HEK293T (cell line): ENCODE measurements around the gene P2RX2.

Experiments used
- BHLHE40 ChIP-seq: fragments of 450-650 bp; IDR thresholded peaks from 2 replicates; pipeline ENCODE4 v1.6.1; 2016; ENCODE audit warnings: mild to moderate bottlenecking, moderate library complexity, borderline replicate concordance
- FOXK2 ChIP-seq: fragments of 450-650 bp; IDR thresholded peaks from 2 replicates; pipeline ENCODE4 v1.6.1; 2016; ENCODE audit warnings: mild to moderate bottlenecking
- SUZ12 ChIP-seq: fragments of 450-650 bp; IDR thresholded peaks from 2 replicates; pipeline ENCODE4 v1.6.1; 2016; ENCODE audit warnings: mild to moderate bottlenecking

GRCh38 chr12:132620899-132621656 lies 2.5 kb downstream of the P2RX2 start:
- TF ChIP-seq FOXK2 (no peak), BHLHE40 (no peak), SUZ12 (no peak)
